ENCODE results near the gene ZNF738.

DNA sequence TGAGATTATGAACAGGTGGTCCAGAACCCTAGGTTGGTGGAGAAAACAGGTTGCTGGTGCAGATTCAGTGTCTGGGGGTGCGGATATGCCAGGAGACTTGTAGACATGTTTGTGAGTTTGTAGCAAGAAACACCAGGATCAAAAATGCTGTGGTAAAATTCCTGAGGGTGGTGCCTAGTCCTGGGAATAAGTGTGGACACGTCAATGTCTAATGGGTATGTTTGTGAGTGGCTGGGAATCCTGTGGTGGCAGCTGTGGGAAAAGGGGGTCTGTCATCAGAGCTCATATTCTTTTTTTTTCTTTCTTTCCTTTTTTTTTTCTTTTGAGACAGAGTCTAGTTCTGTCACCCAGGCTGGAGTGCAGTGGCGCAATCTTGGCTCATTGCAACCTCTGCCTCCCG lies 36.8 kb upstream of the ZNF738 start:
- TF ChIP-seq KDM5B (CRISPR knock-in tag; IDR thresholded peaks at IDR 0.05; ENCODE audit: borderline replicate concordance): no peak
- TF ChIP-seq KDM1A (CRISPR knock-in tag; IDR thresholded peaks at IDR 0.05): no peak
- no peak for TF ChIP-seq CEBPB (IDR thresholded peaks at IDR 0.05; ENCODE audit: borderline replicate concordance, low read depth, low read length)
- no peak for TF ChIP-seq ZNF550 (CRISPR knock-in tag; IDR thresholded peaks at IDR 0.05; ENCODE audit: borderline replicate concordance)
- TF ChIP-seq NONO (IDR thresholded peaks at IDR 0.05): no peak
- no peak for TF ChIP-seq NONO (CRISPR knock-in tag; conservative IDR thresholded peaks at IDR 0.05)
- no peak for TF ChIP-seq MAZ (IDR thresholded peaks at IDR 0.05; ENCODE audit: borderline replicate concordance, low read depth, low read length)
- no peak for TF ChIP-seq MAZ (CRISPR knock-in tag; IDR thresholded peaks at IDR 0.05; ENCODE audit: low read depth)
- no peak for TF ChIP-seq BRD4 (CRISPR knock-in tag; IDR thresholded peaks at IDR 0.05)
- TF ChIP-seq ZNF501 (CRISPR knock-in tag; IDR thresholded peaks at IDR 0.05): no peak
- no peak for TF ChIP-seq EZH2 (conservative IDR thresholded peaks at IDR 0.05; ENCODE audit: low read depth, low read length)
- no peak for TF ChIP-seq ZNF776 (CRISPR knock-in tag; IDR thresholded peaks at IDR 0.05)
- TF ChIP-seq GABPB1 (CRISPR knock-in tag; IDR thresholded peaks at IDR 0.05): no peak
- TF ChIP-seq, protein P1, sequence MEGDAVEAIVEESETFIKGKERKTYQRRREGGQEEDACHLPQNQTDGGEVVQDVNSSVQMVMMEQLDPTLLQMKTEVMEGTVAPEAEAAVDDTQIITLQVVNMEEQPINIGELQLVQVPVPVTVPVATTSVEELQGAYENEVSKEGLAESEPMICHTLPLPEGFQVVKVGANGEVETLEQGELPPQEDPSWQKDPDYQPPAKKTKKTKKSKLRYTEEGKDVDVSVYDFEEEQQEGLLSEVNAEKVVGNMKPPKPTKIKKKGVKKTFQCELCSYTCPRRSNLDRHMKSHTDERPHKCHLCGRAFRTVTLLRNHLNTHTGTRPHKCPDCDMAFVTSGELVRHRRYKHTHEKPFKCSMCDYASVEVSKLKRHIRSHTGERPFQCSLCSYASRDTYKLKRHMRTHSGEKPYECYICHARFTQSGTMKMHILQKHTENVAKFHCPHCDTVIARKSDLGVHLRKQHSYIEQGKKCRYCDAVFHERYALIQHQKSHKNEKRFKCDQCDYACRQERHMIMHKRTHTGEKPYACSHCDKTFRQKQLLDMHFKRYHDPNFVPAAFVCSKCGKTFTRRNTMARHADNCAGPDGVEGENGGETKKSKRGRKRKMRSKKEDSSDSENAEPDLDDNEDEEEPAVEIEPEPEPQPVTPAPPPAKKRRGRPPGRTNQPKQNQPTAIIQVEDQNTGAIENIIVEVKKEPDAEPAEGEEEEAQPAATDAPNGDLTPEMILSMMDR (CRISPR knock-in tag; IDR thresholded peaks at IDR 0.05): no peak

All from HepG2 (cell line).